COLO668 (cell line): ENCODE data around the gene SETBP1.

Experiments used
- DNase-seq: peaks from one replicate; lab custom pipeline; 2025; ENCODE audit not compliant: unreplicated experiment; lab: John Stamatoyannopoulos, UW

Gene SETBP1

DNA sequence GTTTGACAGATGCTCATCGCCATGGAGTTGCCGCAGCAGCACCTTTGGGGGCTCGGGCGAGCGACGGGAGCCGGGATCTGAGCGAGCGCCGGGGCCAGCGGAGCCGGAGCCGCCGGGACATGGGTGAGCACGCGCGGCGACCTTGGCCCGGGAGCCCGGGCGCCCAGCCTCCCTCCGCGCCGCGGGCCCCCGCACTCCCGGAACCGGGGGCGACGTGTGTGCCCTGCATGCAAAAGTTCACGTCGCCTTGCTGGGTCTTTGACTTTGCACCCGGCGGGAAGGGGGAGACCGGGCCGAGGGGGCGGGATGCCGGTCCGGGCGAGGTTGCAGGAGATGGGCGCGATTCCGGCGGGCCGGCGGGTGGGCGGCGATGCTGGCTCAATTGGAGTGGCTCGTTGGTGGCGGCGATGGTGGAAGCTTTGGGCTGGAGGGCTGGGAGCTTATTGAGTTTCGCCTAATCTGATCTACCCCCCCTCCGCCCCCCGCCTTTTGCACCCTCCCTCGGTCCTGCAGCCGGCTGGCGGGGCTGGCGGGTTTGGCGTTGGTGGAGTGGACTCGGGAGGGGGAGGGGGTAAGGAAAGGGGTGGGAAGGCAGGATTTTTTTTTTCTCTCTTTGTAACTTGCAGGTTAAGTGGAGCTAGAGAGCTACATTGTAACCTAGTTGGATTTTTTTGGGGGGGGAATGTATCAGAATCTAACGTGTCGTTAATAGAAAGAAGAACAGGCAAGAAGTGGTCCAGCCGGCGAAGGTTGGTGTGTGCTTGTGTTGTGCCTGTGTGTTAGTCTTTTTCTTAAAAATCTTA, at the start of gene SETBP1:
SETBP1 (plus strand) TSS at position 616 of the 803 bp plus-strand sequence. CDS start 20,459 bp downstream, outside the sequence.
- peak; percentile 85 for DNase-seq

DNA sequence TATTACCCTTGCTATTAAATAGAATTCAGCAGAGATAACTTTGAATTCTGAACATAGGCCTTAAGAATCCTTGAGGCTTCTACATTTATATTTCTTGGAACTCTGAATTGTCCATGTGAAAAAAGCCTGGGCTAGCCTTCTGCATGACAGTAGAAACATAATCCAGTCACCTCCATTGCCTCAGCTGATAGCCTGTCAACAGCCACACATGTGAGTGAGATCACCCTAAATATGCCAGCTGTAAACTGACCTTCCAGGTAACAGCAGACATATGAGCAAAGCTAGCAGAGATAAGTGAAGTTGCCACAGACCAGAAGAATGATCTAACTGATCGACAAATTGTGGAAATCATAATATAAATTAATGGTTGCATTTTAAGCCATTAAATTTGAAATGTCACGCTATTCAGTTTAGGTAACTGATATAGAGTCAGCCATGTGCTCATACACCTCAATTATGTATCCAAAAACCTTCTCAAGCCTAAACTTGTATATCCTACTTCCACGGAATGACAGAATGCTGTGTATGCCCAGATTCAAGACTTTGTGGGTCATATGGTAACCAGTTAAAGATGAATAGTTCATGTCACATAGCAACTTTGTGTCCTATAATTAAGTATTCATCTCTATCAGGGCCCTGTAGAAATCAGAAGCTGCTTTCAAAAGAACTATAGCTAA, 48.1 kb upstream of the SETBP1 start:
- DNase-seq: no peak

DNA sequence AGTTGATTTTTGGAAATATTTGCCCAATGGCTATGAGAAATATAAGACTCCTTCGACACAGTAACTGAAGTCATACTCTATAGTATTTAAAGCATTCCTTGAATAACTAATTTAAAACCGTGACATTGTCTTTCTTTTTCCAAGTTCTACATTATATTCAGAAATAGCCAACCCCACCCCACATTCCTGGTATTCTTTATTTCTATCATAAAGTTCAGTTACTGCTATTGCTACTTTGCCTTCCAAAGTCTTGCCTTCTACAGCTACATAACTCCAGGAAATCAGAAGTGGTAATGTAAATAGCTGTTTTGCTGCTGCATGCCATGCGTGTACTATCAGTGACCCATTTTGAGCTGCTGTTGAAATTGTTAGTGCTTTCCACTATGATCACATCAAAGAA, 45.1 kb upstream of the SETBP1 start:
- DNase-seq: no peak

DNA sequence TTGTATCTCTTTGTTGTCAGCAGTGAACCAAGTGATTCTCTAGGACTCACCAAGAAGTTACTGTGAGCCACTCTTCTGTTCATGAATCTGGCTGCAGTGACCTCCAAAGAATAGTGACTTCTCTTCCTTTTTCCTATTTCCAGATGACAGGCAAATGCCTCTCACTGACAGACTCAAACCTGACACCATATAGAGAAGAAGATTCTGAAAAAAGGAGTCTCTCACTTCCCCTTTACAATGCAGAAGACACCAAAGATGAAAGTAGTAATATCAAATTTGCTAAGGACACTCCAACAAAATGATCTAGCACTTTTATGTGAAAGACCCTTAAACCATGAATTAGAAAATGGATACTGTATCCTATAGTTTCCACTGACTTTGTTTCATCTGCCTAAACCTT, 44.4 kb upstream of the SETBP1 start:
- DNase-seq: no peak

DNA sequence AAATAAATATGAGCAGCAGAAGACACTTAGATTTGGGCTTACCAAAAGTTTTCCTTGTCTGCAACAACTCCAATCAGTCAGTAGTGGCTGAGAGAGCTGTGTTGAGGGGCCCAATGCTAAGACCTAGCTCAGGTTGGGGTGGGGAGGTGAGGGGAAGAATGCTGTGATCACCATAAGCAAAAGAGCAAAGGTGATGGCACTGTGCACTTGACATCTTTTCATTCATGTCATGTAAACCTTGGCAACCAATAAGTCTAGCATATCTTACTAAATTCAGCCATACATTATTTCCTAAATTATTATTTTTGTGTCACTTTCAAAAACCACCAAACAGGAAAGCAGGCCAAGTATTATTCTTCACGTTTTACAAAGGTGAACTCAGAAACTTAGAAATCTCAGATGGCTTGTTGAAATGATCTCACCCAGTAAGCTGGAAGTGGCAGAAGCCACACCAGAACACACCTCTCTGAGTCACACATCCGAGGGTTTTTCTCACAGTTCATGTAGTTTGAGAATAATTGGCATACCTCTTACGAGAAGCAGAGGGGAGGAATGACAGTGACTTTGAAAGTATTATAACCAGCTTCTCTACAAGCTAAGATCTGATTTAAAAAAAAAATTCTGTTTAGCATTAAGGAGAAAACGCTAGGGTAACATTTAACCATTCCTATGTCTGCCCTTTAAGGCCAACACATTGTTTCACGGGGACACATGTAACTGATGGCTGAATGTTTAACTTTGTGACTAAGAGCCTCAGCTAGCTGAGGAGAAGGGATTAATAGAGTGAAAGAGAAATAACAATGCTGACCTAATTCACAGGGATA, 43.3 kb upstream of the SETBP1 start:
- DNase-seq: no peak

DNA sequence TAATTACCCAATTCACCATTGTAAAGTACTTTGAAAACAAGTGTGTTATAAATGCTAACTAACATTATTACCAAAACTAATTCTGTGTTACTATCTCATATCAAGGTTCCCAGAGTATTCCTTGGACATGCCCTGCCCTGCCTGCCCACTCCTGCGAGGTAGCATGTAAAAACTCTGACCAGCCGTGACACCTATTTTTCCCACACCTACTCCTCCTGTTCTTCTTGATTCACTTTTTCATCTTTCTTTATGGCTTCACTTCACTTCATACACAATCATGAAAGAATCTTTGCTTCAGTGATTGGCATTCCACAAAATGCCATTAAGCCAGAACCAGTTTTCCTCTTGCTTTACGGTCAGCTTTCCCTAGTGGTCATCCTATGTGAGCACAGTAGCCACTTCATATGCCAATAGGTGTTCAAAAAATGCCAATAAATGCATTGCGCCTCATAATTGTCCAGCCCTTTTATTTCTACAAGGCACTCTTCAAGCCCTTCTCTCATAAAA, 42.6 kb upstream of the SETBP1 start:
- no peak for DNase-seq

DNA sequence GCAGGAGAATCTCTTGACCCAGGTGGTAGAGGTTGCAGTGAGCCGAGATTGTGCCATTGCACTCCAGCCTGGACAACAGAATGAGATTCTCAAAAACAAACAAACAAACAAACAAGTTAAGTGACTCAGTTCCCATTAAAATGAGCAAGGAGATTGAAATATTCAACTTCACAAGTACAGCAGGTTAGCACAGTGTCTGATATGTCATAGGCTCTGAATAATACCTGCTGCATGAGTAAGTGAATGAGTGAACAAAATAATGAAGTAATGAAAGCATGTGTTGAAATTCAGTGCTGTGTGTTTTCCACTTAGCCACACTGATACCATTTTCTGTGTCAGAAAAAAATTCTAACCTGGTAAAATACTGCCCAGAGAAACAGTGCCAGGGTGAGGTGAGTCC, 41.9 kb upstream of the SETBP1 start:
- DNase-seq: no peak

DNA sequence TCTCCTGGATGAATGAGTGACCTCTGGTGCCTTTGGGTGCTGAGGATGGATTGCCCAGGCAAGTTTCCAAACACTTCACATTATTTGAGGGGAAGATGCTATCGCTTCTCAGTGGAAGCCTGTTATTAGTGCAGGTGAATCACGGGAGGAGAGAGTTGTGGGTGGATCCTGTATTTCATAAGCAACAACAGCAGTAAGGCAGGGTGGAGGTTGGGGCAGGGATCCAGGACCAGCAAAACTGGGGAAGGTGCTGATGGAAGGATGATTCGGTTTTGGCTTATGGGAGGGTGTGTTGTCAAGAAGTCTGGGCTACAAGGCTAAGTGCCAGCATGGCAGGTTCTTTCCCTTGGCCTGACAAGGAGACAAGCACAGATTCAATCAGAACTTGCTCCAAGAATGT, 37.7 kb upstream of the SETBP1 start:
- no peak for DNase-seq

DNA sequence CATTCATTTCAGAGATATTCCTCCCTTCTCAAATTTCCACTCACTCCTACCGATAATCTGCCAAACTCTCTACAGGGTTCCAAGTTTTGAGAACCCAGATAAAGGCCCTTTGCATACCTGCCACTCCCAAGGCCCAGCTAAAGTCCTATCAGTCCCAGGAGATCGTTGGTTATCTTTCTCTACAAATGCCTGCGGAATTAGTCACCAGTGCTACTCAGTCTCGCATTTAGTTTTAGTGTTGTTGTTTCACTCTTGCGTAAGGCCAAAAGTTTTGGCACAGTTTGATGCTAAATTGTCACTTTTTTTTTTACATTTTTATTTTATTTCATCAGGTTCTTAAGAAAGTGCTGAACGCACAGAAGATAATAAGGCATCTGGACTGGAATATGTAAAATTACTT, 29.2 kb upstream of the SETBP1 start:
- DNase-seq: no peak

DNA sequence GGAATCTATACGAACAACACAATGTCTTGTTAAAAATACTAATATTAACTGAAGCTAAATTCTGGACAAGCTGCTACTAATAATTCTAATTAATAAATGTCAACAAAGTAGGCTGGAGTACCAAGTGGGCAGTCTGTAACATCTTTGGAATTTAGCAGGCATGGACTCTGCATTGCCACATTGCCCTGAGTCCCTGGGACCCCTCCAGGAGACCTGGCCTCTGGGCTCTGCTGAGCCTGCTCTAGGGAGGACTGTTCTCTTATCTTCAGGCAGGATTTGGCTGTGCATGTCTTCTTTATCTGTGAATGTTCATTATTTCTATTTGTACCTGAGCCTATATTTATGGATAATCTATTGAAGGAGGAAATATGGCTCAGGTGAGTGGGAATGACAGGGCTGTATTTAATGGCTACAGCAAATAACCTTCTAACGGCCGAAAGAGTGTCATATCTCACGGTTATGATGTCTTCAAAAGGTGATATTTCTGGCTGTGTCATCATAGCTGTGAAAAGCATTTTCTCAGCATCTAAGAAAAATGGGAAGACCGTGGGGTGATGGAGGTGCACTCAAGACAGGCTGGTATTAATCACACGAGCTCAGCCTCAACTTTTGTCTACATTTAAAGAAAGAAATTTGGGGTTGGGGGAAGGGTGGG, 28.6 kb upstream of the SETBP1 start:
- no peak for DNase-seq

DNA sequence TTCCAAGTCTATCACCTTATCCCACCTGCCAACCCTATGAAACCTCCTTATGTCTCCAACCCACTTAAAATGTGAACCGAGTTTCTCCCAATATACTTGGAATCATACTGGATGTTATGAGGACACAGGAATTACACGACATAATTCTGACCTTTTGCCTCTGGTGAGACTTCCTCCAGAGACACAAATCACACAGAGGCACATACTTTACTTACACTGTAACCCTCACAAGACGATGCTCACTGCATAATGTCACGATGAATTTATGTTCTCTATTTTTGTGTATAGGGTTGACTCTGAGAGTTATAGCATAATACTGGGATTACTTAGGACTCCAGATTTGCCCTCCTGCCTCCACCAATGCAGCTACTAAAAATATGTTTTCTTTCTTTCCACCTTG, 28.0 kb upstream of the SETBP1 start:
- no peak for DNase-seq

DNA sequence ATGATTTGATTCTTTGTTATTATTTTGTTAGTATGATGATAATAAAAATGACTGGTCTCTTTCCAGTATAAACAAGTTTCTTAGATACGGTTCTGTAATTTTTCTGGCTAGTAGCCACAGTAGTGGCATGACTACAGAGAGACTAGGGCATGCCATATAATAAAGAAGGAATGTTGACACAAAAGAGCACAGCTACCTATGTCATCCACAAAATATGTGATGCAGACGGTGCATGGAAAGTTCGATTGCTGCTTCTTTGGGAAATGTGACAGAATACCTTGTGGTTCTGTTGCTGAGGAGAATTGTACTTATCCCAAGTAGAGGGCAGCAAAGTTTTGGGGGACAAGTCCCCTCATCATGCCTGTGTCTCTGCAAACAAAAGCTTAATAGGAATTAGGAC, 26.1 kb upstream of the SETBP1 start:
- no peak for DNase-seq

DNA sequence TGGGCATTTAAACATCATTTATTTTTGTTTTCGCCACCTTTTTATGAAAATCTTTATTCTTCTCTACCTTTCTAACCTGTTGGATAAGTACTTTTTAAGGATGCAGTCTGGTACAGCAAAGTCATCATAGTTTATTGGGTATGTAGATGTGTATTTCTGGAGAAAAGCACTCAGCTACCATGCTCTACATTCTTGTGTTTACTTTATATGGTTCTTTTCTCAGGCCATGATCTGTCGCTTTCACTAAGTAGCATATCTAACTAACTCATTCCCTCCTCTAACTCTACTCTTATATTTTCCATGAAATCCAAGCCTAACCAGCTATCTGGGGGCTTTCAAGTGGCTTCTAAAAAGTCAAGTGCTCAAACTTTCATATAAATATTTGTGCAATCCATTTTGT, 25.3 kb upstream of the SETBP1 start:
- DNase-seq: no peak

DNA sequence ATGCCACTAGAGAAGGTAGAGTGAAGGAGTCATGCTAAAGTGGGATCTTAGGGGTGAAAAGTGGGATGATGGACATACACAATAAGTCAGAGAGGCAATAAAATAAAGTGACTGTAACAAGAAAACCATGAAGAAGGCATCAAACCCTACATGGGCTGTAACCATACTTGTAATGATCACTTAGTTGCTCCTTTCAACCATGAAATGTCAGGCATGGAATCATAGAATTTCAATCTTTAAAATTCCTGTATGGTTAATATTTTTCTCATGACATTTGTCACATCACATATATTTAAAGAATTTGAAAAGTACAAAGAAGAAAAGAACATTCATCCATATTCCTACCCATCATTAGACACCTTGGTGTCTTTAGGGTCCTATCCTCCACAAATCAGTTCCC, 20.9 kb upstream of the SETBP1 start:
- no peak for DNase-seq

DNA sequence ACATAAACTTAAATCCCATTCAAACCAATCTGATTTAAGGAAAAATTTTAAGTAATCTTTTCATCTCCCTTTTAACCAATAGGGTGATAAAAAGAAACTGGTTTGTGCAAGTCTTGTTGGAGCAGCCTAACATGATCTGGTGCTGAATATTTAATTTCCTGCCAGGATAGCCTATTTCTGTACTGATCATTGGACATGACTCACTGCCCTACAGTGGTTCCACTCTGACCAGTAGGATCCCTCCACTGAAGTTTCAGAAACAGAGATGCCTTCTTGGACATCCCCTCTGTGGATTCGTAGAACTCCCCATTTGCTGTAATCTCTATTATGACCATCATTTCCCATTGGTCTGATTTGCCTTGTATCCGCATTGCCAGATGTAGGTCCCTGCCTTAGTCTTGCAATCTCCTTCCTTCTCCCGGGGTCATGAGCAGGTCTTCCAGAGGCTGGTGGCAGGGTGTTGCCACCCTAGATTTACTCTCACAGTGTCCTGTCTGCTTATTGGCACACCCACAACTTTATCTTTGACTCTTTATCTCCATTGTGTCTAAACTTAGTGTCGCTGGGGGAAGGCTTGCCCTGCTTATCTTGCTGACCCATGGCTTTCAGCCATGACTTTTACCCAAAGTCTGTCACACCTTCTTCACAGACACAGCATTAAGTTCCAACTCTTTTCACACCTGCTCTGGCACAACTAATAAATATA, 12.3 kb upstream of the SETBP1 start:
- no peak for DNase-seq

DNA sequence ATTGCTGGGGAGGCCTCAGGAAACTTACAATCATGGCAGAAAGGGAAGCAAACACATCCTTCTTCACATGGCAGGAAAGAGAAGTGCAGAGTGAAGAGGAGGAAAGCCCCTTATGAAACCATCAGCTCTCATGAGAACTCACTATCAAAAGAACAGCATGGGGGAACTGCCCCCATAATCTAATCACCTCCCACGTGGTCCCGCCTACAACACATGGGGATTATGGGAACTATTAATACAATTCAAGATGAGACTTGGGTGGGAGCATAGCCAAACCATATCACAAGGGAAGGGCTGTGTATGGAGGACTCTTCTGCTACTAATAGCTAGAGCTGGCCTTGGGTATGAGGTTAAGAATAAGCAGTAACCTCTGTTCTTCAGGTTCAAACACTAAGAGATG, 8.8 kb upstream of the SETBP1 start:
- no peak for DNase-seq

DNA sequence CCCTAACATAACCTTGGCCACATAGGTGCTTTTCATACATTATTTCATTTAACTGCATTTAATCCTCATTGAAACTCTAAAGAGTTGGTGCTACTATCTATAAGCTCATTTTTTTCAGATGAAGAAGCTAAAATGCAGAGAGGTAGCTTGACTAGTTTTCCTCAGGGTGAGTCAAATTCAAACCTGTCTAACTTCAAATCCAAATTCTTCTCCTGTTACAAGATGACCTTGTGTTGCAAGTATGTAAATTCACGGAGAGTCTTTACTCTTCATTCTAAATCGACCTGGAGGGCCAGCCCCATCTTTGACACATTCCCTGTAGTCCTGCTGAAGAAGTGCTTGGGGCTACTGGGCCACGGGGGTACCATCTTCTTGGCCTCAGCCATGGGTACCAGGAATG, 8.2 kb upstream of the SETBP1 start:
- no peak for DNase-seq

DNA sequence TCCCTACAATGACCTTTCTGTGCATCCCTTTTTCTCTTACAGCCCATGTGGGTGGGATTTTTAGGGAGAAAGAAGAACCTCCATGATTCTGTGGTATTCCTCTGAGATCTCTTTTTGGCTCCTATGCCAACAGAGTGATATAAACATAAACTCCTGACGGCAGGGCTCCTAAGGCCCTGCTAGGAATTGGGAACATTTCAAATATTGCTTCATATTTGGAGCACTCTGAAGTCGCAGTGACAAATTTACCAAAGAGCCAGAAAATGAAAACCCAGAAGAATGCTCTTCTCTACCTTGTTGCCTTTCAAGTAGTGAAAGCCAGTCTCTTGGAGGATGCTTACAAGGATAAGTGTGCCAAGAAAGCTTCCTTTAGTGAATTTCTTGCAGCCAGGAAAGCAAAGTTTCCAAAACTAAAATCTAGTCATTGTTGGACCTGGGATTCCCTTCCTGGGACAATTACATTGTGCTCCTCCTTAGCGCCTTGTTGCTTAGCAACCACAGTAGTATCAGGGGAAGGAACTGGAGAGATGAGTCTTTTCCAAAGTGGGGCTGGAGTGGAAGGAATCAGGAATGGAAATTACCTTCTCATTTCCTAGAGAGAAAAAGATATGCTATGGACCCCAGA, 7.3 kb upstream of the SETBP1 start:
- no peak for DNase-seq

DNA sequence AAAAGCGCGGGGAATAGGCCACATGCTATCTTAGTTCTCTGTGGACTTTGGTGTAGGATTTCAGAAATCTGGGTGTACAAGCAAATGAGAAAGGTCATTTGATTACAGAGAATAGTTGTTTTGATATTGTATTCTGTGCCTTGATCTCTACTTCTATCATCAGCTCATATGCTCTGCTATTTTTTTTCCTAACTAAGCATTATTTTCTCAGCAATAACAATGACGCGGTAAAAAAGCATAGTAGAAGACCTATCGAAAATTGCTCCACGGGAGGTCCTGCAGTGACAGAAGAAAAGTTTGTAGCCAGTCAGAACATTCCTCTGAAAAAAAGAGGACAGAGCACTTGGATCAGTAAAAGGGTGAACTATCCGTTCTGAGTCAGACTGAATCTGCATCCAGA, 2.8 kb upstream of the SETBP1 start:
- no peak for DNase-seq

DNA sequence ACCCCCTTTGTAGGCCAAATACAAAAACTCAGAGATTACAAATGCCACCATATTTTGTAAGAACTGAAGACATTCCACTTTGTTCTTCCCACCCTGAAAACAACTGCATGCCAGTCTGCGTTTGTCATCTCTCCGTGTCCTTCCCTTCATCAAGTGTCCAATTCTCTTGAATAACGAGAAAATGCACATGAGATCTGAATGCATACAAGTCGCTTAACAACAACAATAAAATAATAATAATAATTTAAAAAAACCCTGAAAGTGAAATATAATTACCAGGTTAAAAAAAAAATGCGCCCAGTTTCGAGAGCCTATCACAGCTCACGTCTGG, 2.0 kb upstream of the SETBP1 start:
- DNase-seq: no peak
